Neuron (in vitro differentiated cells): ENCODE data around the gene ITGA11.

Source experiments
- H2AFZ ChIP-seq: one replicate; pipeline ENCODE4 v1.6.1; 2013; ENCODE audit warnings: low read depth, mild to moderate bottlenecking, inconsistent platforms, low read length, moderate library complexity
- H3K27me3 ChIP-seq: one replicate; pipeline ENCODE4 v1.6.1; 2013; ENCODE audit warnings: low read length; ENCODE audit not compliant: insufficient read depth
- H3K36me3 ChIP-seq: one replicate; pipeline ENCODE4 v1.6.1; 2013; ENCODE audit warnings: low read length; ENCODE audit not compliant: insufficient read depth
- H3K4me1 ChIP-seq: one replicate; pipeline ENCODE4 v1.6.1; 2013; ENCODE audit warnings: low read length; ENCODE audit not compliant: insufficient read depth
- H3K4me3 ChIP-seq: 2 replicates; pipeline ENCODE4 v1.5.1; 2013; ENCODE audit warnings: mild to moderate bottlenecking, low read length, moderate library complexity
- H3K9me3 ChIP-seq: one replicate; pipeline ENCODE4 v1.6.1; 2013; ENCODE audit warnings: low read length

The ITGA11 gene

GRCh38 chr15:68410466-68411342, 21.3 kb downstream of the ITGA11 start:
- Histone ChIP-seq H3K9me3 (no peaks in the 10 kb centered on the region), H3K4me3 (no peak overlapping the region), H2AFZ (no peak overlapping the region), H3K36me3 (no peaks in the 10 kb centered on the region), H3K27me3 (peaks cover 5% of the 10 kb centered on the region), H3K4me1 (no peaks in the 10 kb centered on the region)

DNA sequence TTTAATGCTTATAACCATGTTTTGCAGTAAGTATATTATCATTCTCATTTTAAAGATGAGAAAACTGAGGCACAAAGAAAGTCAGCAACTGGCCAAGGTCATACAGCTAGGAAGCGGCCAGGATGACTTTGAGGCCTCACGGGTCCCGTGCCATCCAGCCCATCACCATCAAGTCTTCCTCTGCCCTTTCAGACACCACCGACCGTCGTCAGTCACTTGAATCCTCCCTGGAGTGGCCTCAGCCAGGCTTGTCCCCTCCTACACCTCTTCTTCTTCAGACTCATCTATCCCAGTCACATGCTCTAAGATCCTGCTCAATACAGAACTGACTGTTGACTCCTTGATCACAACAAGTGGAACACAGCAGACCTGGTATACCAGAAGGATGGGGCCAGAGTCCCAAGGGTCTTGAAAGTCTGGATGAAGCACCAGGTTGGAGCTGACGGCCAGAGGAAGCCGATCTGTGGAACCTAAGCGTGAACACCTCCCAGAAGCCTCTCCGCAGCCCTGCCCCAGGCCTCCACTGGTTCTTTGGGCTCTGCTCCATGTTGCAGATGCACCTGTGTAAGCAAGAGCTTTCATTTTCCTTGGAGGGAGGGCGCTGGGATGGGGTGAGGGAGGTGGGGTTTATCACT, 22.1 kb downstream of the ITGA11 start:
- Histone ChIP-seq H3K27me3 (peaks cover 5% of the 10 kb centered on the region), H3K9me3 (no peaks in the 10 kb centered on the region), H3K4me1 (no peaks in the 10 kb centered on the region), H2AFZ (no peak overlapping the region), H3K4me3 (no peak overlapping the region), H3K36me3 (no peaks in the 10 kb centered on the region)

GRCh38 chr15:68408971-68409370, 23.0 kb downstream of the ITGA11 start:
- H3K9me3 ChIP-seq, result no peaks in the 10 kb centered on the region
- H3K27me3 ChIP-seq, result peaks cover 5% of the 10 kb centered on the region
- no peak overlapping the region for H2AFZ ChIP-seq
- H3K36me3 ChIP-seq, result no peaks in the 10 kb centered on the region
- no peaks in the 10 kb centered on the region for H3K4me1 ChIP-seq
- no peak overlapping the region for H3K4me3 ChIP-seq

GRCh38 chr15:68407886-68408881, 23.8 kb downstream of the ITGA11 start:
- Histone ChIP-seq H3K27me3 (peaks cover 5% of the 10 kb centered on the region), H3K4me1 (no peaks in the 10 kb centered on the region), H3K36me3 (no peaks in the 10 kb centered on the region), H3K9me3 (no peaks in the 10 kb centered on the region), H3K4me3 (no peak overlapping the region), H2AFZ (no peak overlapping the region)

GRCh38 chr15:68407141-68407885, 24.6 kb downstream of the ITGA11 start:
- Histone ChIP-seq H3K9me3 (no peaks in the 10 kb centered on the region), H2AFZ (no peak overlapping the region), H3K27me3 (peaks cover 5% of the 10 kb centered on the region), H3K4me3 (no peak overlapping the region), H3K4me1 (no peaks in the 10 kb centered on the region), H3K36me3 (no peaks in the 10 kb centered on the region)

DNA sequence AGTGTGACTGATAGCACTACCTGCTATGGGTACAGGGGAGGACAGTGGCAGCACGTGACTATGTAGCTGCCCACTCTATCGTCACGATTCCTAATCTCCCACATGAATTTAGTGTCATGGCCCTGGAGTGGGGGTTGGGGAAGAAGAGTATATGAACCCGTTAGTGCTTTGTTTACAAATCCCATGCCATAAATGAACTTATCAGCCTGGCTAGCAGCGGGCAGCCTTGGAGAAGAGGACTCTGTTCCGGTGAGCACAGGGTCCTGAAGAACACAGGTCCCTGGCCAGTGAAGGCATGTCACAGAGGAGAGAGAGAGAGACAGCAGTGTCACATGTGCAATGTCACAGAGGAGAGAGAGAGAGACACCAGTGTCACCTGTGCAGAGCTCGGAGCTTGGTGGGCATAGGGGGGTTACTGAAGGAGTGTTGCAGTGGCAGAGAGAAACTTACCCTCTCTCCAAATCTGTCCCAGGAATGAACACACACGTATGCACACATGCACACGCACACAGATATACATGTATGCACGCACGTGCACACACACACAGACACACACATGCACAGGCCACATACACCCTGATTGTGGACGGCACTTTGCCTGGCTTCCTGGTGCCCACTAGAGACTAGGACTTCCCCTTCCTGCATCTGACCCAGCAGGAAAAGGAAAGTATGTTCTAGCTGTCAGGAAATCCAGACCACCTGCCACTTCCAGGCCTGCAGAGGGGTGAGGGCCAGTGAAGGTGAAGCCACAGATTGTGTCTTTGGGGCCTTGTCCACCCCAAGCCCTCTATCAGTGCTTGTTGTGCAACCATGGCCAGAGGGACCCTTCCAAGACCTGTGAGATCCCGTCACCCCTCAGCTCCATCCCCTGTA, 26.3 kb downstream of the ITGA11 start:
- Histone ChIP-seq H2AFZ (no peak overlapping the region), H3K4me1 (no peaks in the 10 kb centered on the region), H3K27me3 (peaks cover 5% of the 10 kb centered on the region), H3K9me3 (no peaks in the 10 kb centered on the region), H3K4me3 (no peak overlapping the region), H3K36me3 (no peaks in the 10 kb centered on the region)

GRCh38 chr15:68404056-68404798, 27.7 kb downstream of the ITGA11 start:
- H3K36me3 ChIP-seq, result no peaks in the 10 kb centered on the region
- peaks cover 5% of the 10 kb centered on the region for H3K27me3 ChIP-seq
- H2AFZ ChIP-seq, result no peak overlapping the region
- H3K4me3 ChIP-seq, result no peak overlapping the region
- H3K4me1 ChIP-seq, result no peaks in the 10 kb centered on the region
- H3K9me3 ChIP-seq, result no peaks in the 10 kb centered on the region

DNA sequence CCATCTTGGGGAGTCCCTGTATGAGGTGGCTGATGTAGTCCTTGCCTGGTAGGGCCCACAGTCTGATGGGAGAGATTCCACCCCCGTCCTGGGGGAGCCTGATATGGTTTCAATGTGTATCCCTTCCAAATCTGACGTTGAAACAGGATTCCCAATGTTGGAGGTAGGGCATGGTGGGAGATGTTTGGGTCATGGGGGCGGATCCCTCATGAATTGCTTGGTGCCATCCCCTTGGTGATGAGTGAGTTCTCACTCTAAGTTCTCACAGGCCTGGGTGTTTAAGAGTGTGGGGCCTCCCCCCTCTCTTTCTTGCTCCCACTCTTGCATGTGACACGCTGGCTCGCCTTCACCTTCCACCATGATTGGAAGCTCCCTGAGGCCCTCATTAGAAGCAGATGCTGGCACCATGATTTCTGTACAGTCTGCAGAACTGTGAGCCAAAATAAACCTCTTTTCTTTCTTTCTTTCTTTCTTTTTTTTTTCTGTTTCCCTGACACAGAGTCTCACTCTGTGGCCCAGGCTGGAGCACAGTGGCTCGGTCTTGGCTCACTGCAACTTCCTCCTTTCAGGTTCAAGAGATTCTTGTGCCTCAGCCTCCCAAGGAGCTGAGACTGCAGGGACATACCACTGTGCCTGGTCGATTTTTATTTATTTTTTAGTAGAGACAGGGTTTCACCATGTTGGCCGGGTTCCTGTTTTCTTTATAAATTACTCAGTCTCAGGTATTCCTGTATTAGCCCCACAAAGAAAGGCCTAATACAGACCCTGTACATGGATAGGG, 28.6 kb downstream of the ITGA11 start:
- Histone ChIP-seq H3K36me3 (no peaks in the 10 kb centered on the region), H3K9me3 (no peaks in the 10 kb centered on the region), H2AFZ (no peak overlapping the region), H3K27me3 (peaks cover 5% of the 10 kb centered on the region), H3K4me1 (no peaks in the 10 kb centered on the region), H3K4me3 (no peak overlapping the region)

DNA sequence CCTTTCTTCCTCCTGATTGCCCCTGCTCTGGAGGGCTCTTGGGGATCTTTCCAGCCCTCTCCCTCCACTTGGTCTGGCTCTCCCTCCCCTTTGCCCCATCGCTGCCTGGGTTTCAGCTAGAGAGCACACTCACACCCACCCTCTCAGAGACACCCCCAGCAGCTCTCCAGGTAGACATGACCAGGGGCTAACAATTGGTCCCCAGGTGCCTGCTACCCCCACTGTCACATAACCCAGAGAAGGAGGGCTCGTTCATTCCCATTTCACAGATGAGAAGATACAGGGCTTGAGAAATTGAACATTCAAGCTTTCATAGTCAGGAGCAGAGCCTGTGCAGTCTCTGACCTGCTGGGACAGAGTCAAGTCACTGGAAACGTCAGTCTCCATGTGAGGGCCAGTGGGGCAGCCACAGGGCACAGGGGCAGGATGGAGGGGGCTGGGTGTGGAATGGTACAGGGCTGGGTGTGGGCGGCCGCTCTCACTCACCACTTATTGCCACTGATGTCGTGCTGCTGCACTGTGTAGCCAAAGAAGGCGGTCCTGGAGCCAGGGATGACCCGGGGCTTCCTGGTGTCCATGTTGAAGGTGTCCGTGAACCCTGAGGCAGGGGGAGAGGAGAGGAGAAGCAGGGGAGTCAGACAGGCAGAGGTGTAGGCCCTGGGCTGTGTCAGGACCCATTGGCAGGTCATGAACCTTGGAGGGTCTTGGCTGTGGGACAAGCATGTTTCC, 29.4 kb downstream of the ITGA11 start:
- Histone ChIP-seq H3K36me3 (no peaks in the 10 kb centered on the region), H3K27me3 (no peaks in the 10 kb centered on the region), H3K4me1 (no peaks in the 10 kb centered on the region), H2AFZ (no peak overlapping the region), H3K4me3 (no peak overlapping the region), H3K9me3 (no peaks in the 10 kb centered on the region)
